Measurements from ENCODE around the gene TNP2.
A peak's percentile ranks its signal among the peaks of the same experiment; 100 is the strongest.

The TNP2 gene

DNA sequence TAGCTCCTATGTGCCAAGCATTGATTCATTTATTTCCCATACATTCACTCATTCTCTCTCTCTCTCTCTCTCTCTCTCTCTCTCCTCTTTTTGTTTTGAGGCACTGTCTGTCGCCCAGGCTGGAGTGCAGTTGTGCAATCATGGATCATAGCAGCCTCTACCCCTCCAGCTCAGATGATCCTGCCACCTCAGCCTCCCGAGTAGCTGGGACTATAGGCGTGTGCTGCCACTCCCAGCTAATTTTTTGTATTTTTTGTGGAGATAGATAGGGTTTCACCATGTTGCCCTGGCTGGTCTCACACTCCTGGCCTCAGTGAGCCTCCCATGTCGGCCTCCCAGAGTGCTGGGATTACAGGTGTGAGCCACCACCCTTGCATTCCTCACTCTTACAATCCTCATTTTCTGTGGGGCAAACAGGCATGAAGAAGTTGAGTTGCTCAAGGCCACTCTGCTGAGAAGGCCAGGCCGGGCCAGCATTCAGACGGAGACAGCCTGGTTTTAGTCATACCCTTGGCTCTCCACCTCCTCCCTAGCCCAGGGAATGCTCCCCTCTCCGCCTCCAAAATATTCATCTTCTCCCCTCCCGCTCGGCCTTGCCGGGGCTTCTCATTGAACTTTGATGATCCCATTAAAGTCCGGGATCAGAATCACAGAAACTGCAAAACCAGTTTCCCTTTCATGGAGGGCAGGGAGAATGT, 7.9 kb upstream of the TNP2 start:
- no peak for DNase-seq

DNA sequence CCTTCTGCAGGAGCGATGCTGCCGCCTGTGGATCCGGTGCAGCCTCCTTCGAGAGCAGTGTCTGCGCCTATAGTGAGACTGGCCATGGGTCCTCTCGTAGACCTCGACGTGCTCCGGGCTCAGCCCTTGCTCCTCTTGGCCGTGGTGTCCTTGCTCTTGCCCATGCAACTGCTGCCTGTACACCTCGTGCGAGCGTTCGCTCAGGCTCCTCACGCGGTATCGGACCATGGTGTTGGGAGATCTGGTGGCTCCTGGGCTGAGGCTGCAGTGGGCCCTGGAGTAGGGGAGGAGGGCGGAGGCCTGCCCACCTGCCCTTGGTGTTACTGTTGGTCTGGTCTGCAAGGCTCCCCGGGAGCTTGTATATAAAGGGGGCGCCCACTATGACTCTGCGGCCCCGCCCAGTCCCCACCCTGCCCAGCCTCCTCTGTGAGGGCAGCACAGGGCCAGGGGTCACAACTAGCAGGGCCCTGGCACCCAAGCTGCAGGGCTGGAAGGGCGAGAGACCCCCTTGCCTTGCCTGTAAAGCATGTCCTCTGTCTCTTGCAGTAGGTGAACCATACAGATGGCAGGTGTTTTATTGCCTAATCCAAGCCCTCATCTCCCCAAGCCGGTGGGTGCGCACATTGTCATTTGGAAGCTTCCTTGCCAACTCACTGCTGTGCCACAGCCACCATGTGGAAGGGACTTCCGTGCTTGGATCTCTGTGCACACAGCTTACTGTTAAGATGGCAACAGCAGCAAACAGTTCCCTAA, 7.2 kb upstream of the TNP2 start, which contains the start of gene PRM2:
Gene PRM2, minus strand, starts transcription at position 338 of the 753 bp plus-strand sequence. Its CDS starts 110 bp downstream, at position 228.
- no peak for DNase-seq

DNA sequence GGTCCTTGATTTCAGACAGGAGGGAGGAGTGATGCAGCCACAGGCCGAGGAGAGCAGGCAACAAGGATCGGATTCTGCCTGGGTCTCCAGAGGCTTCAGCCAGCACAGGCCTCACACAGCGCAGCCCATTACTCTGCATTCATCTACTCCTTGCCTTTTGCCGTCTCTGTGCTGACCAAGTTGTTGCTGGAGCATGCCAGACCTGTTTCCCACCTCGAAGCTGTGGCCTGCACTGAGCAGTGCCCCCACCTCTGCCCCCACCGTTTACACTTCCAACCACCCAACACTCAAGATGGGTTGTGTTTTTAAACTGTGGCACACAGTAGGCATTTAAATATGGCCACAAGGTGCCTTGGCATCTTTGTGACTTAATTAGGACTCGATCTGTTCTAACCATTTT, 5.8 kb upstream of the TNP2 start:
- no peak for DNase-seq

DNA sequence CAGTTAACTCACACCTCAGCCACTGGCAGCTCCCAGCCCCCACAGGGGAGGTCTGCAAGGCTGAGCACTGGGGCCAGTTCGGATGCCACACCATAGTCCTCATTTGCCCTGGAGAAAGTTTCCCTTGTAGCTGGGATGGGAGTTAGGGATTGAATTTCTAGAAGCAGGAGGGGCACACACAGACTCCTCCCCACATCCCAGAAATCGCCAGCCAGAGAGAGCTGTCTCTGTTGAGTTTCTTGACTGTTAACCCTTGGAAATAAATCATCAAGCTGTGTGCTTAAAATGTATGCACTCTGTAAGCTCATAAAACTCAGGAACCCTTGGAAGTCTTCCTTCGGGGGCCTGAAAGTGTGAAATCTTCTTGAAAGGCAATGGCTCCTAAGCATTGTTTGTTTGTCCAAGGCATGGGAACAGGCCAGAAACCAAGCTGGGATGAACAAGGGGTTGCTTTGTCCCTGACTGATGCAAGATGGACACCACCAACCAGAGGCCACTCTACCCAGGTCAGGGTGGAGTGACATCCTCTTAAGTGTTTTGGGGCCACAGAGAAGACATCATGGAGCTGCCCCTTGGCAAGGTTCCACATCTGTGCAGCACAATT, 4.7 kb upstream of the TNP2 start:
- no peak for DNase-seq

DNA sequence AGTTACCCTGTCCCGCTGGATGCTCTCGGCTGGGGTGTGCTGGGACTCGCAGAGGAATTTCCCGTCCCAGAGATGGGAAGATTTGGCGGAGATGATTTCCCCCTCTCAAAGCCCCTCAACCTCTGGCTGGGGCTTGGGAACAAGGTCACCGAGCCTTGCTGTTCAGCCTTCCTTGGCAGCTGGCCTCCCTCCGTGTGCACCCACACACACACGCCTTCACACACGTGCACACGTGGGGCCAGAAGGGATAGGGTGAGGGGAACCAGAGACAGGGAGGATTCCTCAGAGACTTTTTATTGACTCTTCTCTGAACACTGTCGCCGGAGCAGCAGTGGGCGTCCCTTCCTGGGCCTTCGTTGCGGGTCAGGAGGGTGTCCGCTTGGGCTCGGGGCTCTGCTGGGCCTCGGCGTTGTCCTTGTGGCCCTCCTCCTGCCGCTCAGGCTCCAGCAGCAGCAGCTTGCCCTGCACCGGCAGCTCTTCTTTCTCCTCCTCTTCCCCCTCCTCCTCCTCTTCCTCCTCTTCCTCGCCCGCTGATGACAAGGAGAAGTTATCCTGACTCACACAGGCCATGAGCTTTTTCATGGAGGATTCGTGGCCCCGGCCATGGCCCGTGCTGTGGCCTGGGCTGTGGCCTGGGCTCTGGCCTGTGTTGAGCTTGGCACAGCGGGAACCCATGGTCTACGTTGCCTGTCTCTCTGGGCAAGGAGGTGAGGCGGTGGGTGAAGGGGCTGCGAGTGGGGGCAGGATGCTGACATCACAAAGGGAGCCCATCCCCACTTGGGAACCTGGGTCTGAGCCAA, 4.0 kb upstream of the TNP2 start, which contains the start of gene PRM3:
Gene PRM3, minus strand, starts transcription at position 709 of the 800 bp plus-strand sequence. Its CDS starts 34 bp downstream, at position 675.
- no peak for DNase-seq

DNA sequence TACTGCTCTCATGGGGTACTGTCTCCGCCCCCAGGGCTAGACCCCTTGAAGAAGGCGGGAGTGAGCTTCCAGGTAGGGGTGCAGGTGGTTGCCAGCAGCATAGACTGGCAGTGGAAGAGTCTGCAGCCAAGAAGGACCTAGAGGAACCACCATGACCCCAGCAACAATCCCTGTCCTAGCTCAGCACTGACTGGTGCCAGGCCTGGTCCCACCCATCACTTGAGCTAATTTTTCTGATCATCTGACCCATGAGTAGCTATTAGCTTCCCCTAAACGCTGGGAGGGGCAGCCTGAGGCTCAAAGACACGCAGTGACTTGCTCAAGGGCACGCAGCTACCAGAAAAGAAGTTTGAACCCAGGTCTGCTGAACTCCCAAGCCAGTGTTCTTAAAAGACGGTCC, 3.4 kb upstream of the TNP2 start:
- no peak for DNase-seq

DNA sequence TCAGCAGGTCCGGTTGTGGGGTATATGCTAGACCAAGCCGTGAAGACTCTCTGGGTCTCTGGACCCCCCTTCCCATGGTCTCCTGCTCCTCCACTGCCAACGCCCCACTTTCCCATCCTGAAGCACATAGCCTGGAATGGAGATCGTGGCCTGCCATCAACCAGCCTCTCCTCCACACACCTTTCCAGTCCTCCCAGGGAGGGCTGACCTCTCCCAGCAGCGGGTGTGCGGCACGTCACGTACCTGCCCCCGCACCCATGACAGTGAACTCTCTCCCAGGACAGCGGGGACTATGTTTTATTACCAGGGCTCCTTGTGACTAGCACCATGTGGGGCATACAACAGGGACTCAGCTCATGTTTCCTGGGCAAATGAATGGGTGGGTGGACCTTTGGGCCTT, 2.5 kb upstream of the TNP2 start:
- DNase-seq: no peak

DNA sequence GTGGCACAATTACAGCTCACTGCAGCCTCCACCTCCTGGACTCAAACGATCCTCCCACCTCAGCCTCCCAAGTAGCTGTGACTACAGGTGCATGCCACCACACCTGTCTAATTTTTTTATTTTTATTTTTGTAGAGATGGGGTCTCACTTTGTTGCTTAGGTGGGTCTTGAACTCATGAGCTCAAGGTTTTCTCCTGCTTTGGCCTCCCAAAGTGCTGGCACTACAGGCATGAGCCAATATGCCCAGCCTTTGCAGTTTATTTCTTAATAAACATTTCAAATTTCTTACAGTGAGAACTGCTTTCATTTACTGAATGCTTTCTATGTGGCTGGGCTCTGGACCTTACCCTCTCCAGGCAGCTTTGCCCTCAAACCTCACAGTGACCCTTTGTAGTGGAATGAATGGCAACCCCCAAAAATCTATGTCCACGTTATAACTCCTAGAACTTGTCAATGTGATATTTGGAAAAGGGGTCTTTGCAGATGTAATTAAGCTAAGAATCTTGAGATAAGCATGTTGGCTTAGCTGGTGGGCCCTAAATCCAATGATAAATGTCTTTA, 1.6 kb upstream of the TNP2 start:
- no peak for DNase-seq

DNA sequence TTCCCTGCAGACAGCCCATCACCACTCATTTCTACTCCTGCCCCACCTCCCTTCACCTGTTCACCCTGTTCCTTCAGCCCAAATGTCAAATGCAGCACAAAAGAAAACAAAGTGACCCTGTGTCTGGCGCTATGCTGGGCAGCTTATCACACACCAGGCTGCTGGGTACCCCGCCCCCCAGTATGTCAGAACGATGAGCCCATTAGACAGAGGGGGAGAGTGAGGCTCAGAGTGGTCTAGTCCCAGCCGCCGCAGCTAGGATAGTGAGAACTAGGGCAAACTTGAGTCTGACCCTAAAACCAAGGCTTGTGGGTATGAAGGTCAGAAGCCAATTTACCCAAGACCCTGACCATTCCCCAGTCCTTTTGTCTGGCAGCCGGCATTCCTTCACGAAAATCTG, 4.0 kb downstream of the TNP2 start:
- no peak for DNase-seq

DNA sequence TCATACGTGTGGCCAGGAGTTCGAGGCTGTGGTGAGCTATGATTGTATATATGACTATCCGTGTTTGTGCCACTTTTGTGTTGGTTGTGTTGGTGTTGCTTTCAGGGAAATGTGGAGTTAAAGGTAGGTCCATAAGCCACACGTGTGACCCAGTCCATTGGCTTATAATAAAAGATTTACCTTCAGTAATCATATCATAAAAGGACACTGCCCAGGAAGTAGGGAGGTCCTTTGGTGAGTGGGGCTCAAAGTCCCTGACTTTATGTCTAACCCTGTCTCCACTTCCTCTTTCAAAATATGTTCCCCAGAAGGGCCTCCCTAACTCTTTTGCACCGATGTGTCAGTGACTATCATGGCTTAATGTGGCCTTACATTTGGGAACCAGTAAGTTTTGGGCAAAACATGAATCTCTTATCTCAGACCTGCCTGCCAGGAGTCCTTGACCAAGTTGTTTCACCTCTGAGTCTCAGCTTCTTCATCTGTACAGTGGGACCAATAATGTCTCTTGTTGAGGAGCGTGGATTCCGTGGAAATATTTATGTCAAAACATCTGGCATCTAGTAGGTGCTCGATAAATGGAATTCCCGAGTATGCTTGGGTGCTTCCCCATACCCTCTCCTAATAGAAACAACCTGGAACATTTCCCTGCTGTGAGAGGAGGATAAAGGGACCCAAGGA, 4.8 kb downstream of the TNP2 start:
- no peak for DNase-seq

DNA sequence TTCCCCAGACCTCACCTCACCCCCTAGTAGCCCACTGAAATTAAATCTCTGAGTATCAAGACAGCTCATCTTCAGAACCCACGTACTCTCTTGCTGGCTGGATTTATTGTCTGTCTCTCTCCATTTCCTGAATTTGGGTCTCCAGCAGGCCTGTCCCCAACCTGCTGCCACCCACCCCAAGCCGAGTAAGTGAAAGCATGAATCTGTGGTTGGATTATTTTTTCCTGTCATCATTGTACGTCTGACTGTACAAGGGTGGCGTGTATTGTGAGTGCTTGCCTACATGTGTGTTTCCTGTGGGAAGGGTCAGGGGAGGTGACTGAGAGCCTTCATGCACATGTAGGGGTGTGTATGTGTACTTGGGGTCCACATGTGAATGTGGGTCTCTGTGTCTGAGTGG, 5.4 kb downstream of the TNP2 start:
- DNase-seq: no peak

DNA sequence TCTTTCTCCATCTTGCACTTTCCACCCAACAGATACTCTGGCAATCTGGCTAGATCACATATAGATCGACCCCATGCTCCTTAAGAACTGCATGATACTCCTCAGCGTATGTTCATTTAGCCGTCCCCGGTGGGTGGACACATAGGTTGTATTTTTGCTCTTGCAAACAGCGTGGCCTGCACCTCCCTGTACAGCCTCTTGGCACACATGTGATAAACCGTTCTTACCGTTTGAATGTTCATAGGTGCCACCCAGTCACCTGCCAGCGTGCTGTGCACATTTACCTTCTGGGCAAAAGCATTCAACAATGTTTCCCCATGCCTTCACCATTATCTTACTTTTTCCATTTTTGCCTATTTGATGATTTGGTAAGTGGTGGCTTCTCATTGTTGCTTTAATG, 6.2 kb downstream of the TNP2 start:
- DNase-seq: no peak

DNA sequence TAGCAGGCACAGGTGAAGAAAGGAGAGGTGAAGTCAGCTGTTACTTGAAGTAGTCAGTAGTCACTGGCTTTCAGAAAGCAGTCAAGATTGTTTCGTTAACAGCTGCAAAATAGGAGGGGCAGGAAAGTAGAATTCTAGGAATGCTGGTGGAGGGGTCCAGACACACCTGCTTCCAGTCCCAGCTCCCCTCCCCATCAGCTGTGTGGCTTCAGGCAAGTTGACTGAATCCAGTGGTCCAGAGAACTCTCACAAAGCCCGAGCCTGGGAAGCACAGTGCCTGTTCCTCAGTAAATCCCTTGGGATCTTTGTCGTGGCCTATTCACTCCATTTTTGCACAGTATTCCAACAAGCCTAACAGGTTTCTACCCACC, 8.5 kb downstream of the TNP2 start:
- no peak for DNase-seq

DNA sequence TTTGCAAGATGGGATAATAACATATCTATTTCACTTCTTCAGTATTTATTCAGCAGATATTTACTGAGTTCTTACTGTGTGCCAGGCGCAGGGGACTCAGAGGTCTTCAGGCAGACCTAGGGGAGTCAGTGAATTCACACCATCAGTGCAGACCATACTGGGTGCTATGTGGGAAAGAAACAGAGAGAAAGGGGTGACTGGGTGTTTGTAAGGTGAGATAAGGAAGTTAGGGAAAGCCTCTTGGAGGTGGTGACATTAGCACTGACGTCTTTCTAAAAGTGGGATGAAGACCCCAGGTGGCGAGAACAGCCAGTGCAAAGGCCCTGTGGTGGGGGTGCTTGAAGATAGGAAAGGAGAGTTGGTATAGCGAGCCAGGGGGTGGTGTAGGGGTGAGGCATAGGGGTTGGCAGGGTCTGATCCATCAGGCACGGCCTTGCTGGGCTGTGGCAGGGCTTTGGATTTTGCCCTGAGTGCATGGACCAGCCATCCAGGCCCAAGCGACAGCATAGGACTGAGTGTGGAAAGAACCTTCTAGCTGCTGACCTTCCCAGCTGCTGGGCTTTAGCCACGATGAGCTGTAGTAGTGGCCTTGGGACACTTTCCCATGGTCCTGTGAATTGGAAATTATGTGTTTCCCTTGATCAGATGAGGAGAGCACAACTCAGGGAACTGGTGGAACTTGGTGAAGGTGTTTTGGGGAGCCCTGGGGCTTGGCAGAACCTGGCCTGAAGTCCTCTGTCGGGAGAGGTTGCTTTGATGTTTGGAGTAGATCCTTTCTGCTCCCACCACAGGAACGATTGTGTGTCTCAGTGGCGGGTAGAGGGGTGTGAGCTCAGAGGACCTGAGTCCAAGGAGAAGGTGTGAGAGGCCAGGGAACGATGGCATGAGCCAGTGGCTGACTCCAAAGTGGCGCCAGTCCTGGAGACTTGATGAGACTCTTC, 9.2 kb downstream of the TNP2 start:
- no peak for DNase-seq

DNA sequence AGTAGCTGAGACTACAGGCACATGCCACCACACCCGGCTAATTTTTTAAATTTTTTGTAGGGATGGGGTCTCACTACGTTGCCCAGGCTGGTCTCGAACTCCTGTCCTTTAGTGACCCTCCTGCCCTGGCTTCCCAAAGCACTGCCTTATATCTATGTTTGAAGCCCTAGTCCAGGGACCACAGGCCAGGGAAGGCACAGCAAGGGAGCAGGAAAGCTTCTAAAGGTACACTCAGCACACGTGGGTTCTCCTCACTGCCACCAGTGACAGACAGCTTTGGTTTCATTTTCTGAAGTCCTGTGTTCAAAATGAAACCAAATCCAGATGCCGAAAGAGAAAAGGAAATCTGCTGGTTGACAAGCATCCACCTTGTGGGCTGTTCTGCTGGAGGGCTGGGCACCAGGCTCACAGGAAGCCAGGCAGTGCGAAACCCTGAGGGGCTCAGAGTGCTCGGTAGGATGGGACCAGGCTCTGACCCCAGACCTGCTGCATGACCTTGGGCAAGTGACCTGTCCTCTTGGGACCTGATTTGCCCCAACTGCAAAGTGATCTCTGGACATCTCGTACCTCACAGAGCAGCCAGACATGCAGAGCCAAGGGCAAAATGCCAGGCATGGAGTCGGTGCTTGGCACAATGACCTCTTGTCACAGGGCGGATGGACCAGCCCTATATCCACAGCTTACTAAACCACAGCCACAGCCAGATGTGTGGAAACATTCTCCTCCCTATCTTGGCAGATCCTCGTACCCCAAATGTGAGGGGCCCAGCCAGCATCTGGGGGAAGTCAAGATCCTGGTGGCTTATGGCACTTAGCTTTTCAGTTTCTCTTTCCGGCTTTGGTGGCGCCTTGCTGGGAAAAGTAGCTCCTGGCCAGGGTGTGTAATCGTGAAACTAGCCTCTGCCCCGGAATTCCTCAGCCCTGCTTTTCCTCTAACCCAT, 10.3 kb downstream of the TNP2 start:
- no peak for DNase-seq

DNA sequence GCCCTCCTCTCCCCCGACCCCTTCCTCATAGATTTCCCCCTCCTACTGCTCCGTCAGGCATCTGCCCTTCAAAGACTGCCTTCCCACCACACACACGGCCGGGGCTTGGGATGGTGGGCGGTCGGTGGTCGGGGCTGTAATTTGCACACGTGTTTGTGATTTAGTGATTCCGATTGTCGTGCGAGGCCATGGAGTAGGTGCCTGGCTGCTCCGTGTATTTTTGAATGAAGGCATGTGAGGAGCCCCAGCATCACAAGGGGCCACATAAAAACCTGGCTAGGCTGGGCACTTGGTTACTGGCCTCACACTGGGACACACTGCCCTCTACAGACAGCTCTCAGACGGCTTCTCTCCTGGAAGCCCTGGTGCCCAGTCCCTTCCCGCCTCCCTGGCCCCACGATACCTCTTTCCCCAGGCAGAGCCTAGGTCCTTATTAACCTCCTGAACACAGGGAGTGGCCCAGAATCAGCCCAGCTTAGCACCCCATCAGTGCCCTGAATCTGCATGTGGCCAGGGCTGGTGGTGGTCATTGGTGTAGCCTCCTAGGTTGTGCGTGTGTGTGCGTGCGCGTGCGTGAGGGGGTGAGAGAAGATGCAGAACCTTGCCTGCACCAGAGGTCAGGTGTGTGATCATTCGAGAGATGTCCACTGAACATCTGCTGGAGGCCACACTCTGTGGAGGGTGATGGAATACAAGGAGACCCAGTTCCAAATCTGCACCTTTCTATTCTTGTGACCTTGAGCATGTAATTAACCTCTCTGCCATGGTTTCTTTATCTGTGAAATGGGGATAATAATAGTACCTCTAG, 11.8 kb downstream of the TNP2 start:
- DNase-seq: peak; percentile 12 to 34 (median 27)

DNA sequence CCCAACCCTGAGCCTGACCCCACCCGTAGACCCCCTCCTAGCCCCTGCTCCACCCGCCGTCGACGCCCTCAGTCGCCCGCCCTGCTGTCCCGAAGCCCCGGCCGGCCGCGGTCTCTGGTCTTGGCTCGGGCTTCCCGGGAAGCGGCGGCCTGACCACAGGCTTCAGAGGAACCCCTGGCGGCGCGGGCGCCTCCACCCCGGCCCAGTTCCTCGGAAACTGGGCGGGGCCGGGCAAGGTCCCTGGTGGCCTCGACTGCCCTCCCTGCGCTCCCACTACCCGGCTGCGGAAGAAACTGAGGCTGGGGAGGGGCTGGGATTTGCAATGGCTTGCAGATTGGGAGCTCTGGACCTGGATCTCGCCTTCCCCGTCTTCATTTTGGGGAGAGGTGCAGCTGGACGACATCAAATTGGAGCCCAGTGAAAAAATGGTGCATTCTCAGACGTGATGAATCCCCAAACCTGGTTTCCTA, 12.4 kb downstream of the TNP2 start:
- peak in 1 of 4 experiments; percentile 45 for DNase-seq

DNA sequence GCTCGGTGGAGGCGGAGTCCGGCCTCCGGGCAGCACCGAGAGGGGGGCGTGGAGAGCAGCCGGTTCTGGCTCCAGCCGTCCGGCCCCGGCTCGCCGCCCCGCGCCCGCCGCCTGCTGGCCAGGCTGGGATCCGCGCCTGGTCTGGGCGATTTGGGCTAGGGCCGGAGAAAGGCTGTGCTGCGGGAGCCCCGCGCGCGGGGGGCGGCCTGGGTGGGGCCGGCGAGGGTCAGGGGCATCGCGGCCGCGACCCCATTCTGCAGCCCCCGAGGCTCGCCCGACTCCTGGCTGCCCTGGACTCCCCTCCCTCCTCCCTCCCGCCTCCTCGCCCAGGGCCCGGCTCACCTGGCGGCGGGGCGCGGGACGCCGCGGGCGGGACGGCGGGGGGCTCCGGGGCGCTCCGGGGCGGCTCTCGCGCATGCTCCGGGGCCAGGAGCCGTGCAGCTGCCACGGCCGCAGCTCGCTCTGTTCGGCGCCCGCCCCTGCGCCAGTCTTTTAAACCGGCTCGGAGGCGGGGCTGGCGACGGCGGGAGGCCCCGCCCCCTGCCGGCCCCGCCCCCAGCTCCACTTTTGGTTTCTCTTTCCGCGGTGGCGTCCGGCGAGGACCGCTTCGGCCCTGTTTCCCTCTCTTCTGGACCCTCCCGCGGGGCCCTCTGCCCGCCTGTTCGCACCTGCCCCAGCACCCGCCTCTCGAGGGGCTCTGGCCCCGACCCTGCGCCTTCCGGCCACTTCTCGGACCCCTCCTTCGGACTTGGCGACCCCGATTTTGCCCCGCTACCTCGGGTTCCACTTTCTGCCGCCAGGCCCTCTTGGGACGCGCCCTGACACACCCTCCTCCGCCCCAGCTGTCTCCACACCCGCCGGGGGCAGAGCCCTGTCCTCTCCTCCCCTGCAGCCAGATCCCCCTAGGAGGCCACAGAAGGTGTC, 13.1 kb downstream of the TNP2 start, which contains the start of gene SOCS1:
Gene SOCS1, minus strand, starts transcription at position 468 of the 924 bp plus-strand sequence. CDS start 726 bp downstream, outside the sequence.
- DNase-seq: peak; percentile 79 to 94 (median 88)
